HS-5 (cell line): ENCODE results near the gene RAB3IL1.
"Not testable (repeated sequence)": the region's sequence is repeated elsewhere in the genome, so short reads cannot be mapped to it uniquely, and the experiment has no call there.

Experiments
- DNase-seq: peaks from one replicate; pipeline ENCODE4 v3.0.0-alpha.2; 2012; ENCODE audit warnings: low read depth

RAB3IL1 gene

DNA sequence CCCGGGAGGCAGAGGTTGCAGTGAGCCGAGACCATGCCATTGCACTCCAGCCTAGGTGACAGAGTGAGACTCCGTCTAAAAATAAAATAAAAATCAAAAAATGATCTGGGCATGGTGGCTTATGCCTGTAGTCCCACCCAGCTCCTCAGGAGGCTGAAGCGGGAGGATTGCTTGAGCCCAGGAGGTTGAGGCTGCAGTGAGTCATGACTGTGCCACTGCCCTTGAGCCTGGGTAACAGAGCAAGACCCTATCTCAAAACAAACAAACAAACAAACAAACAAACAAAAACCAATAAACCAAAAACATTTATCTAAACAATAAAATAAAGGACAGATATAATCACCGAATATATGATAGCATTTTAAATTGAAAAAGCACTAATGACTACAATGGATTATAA lies 36.3 kb upstream of the RAB3IL1 start:
- DNase-seq, result not testable (repeated sequence)

DNA sequence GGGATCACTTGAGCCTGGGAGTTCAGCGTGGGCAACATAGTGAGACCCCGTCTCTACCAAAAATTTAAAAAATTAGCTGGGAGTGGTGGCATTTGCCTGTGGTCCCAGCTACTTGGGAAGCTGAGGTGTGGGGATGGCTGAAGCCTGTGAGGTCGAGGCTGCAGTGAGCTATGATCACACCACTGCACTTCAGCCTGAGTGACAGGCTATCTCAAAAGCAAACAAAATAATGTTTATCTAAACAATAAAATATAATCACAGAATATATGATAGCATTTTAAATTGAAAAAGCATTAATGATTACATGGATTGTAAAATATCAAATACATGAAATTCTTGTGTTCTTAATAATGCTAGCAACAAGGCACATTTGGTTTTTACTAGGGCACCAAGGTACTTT lies 35.5 kb upstream of the RAB3IL1 start:
- no peak for DNase-seq

DNA sequence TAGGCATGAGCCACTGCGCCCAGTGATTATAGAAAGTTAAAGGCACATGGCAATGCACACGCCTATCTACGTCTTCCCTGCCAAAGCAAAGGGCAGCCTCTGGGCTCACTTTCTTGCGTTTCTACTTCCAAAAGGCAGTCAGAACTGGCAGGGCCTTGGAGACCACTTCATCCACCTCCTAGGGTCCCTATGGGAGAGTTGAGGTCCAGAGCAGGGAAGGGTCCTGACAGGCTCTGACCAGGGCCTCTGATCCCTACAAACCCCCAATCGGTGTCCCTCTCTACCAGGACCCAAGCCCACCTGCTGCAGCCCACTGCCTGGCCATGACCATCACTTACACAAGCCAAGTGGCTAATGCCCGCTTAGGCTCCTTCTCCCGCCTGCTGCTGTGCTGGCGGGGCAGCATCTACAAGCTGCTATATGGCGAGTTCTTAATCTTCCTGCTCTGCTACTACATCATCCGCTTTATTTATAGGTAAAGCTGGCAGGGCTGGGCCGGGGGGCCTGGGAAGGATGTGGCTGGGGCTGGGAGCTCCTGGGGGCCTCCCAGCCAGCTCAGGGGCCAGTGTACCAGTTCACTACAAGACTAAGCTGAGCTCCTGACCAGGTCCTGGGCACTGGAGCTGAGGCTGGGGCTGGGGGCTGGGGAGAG lies 34.2 kb upstream of the RAB3IL1 start:
- DNase-seq, result no peak

DNA sequence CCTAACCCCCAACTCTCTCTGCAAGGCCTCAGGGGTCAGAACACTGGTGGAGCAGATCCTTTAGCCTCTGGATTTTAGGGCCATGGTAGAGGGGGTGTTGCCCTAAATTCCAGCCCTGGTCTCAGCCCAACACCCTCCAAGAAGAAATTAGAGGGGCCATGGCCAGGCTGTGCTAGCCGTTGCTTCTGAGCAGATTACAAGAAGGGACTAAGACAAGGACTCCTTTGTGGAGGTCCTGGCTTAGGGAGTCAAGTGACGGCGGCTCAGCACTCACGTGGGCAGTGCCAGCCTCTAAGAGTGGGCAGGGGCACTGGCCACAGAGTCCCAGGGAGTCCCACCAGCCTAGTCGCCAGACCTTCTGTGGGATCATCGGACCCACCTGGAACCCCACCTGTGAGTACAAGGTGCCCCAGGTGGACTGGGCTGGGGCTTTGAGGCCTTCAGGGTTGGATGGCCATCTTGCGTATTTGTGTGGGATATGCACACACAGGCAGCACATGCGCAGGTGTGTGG lies 32.7 kb upstream of the RAB3IL1 start, which contains the start of gene BEST1:
TSS of gene BEST1 (plus strand) at position 317 of the 513 bp plus-strand sequence. CDS start 1,456 bp downstream, outside the sequence.
- DNase-seq, result no peak

DNA sequence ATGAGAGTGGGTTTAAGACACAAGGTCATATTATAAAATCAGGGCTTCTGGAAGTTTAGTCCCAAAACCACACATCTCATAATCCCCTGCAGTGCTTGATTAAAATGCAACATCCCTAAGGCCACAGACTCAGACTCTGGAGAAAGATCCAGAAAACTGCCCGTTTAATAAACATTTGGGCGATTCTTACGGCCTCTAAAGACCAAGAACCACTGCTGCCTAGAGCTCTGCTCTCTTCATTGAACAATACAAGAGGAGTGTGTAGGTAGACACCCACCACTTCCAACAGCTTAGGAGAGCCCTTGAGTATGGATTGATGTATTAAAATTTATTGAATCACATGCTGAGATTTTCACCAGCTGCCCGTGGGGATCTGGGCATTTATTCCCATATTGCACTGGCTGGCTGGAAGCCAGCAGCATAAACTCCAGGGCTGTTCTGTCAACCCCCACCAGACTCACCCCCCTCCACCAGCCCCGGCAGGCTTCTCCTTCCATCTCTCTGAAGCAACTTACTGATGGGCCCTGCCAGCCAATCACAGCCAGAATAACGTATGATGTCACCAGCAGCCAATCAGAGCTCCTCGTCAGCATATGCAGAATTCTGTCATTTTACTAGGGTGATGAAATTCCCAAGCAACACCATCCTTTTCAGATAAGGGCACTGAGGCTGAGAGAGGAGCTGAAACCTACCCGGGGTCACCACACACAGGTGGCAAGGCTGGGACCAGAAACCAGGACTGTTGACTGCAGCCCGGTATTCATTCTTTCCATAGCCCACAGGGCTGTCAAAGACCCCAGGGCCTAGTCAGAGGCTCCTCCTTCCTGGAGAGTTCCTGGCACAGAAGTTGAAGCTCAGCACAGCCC lies 32.0 kb upstream of the RAB3IL1 start:
- no peak for DNase-seq

DNA sequence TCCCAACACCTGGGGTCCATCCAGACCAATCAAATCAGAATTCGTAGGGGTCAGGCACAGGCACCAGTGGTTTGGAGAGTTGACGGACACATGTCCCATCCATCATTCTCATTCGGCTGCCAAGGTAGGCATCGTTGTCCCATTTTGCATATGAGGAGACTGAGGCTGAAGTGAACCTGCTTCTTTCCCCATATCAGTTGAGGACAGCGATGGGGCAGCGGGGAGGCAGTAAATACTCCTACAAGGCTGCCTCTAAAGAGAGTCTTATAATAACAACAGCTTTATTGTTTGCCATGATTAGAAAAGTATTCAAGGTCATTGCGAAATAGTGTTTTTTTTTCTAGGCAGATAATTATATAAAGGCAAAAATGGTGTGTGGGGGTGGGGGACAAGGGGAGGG lies 31.1 kb upstream of the RAB3IL1 start:
- no peak for DNase-seq

DNA sequence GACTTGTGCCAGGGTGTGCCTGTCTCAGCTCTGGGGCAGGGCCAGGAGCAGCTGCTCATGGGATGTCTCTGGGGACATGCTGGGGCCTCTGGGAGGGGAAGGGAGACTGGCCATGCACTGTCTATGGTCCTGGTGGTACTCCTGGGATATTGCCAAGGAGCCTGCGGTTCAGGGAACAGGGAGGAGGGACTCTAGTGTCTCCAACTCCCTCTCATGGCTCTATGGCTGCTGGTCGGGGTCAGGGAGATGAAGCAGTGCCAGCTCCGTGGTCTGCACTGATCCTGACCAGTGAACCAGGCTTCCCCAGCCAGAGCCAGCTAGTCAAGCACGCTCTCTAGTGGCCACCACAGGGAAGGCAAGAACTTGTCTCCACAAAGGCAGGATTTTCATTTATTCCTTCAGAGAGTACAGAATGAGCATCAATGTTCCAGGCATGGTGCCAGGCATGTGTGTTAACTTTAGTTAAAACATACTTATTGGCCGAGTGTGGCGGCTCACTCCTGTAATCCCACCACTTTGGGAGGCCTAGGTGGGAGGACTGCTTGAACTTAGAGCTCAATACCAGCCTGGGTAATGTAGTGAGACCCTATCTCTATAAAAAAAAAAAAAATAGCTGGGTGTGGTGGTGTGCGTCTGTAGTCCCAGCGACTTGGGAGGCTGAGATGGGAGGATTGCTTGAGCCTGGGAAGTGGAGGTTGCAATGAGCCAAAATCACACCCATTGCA lies 30.3 kb upstream of the RAB3IL1 start:
- peak; percentile 79 for DNase-seq

DNA sequence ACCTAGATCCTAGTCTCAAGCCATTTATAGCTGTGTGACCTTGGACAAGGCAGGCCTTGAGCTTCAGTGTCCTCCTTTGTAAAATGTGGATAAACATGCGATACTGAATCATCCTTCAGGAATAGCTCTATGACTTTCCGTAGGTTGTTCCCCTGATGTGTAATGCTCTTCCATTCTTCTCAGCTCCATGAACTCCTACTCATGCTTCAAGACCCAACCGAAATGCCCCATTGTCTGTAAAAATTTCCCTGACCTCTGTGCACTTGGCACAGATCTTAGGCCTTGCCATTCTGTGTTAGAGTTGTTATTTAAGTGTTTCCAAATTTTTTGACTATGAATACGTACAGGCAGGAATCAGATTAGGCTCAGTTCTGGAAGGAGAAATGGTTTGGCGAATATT lies 29.5 kb upstream of the RAB3IL1 start:
- DNase-seq, result no peak

DNA sequence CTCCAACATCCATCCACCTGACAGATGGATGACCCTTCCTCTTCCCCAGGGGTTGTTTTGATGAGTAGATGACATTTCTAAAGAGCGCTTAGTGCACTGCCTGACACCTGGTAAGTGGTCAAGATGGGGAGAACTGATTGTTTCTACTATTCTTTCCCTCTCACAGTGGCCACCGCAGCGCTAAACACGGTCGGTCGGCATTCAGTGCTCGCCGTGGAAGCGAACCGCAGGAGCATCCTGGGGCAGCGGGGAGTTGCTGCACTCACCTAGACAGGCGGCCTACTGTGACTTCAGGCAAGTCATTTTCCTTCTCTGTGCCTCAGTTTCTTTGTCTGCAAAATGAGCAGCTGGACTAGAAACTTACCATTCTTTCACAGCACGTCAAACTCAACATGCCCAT lies 27.8 kb upstream of the RAB3IL1 start:
- DNase-seq, result no peak

DNA sequence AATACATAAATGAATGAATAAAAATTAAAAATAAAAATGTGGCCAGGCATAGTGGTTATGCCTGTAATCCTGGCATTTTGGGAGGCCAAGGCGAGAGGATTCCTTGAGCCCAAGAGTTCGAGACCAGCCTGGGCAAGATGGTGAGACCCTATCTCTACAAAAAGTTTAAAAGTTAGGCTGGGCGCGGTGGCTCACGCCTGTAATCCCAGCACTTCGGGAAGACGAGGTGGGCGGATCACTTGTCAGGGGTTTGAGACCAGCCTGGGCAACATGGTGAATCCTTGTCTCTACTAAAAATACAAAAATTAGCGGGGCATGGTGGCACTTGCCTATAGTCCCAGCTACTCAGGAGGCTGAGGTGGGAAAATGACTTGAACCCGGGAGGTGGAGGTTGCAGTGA lies 23.1 kb upstream of the RAB3IL1 start:
- DNase-seq, result no peak

DNA sequence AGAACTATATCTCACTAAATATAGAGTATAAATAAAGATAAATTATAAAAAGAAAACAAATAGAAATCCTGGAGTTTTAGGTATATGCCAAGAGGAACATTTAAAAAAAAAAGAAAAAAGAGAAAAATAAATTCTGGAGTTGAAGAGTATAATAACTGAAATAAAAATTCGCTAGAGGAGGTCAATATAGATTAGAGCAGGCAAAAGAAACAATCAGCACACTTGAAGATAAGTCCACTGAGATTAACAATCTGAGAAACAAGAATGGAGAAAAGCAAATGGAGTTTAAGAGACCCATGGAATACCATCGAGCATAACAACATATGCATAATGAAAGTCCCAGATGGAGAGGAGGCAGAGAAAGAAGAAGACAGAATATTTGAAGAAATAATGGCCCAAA lies 18.5 kb upstream of the RAB3IL1 start:
- DNase-seq, result no peak

DNA sequence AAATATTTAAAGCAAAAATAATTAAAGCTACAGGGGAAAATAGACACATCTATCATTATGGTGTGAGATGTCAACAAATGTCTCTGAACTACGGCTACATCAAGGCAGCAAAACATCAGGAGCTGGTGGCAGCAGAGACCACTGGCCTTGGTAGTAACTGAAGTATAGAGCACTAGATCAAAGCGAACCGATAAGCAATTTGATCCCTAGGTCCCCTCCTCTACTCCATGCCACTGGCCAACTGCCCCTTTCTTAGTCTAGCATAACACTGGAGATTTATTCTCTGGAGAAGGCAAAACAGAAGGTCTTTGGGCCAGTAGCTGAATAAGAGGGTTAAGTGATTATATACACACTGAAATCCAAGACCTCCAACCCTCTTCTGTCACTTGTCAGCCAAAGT lies 13.6 kb upstream of the RAB3IL1 start:
- DNase-seq, result no peak

DNA sequence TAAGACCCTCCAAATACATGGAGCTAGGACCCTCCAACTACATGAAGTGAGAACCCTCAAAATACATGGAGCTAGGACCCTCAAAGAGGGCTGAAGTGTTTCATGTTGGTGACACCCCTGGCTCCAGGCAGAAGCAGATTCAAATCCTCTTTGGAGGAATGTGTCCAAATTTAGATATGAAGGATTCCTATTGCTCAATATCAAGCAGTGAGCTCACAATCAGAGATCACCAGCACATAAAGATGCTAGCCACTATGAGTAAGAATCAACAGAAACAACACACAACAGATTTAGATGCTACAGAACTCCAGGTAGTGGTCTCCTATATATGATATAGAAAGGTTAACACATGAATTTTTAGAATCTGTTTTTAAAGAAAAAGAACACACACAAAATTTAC lies 11.2 kb upstream of the RAB3IL1 start:
- no peak for DNase-seq

DNA sequence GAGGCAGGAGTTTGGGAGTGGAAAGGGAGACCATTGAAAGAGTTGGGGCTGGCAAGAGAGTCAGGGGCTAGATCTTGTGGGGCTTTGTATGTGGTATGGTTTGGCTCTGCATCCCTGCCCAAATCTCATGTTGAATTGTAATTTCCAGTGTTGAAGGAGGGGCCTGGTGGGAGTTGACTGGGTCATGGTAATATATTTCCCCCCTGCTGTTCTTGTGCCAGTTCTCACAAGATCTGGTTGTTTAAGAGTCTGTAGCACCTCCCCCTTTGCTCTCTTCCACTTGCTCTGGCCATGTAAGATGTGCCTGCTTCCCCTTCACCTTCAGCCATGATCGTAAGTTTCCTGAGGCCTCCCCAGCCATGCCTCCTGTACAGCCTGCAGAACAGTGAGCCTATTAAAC lies 10.1 kb upstream of the RAB3IL1 start:
- DNase-seq, result no peak

DNA sequence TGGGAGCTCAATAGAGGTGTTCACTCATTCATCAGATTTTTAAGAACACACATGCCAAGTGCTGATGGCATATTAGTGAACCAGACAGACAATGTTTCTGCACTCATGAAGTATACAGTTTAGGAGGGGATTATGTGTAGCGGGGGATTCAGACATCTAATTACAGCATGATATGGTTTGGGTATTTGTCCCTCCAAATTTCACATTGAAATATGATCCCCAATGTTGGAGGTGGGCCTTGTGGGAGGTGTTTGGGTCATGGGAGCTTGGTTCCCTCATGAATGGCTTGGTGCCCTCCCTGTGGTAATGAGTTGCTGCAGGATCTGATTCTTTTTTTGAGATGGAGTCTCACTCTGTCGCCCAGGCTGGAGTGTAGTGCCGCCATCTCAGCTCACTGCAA lies 8.9 kb upstream of the RAB3IL1 start:
- no peak for DNase-seq

DNA sequence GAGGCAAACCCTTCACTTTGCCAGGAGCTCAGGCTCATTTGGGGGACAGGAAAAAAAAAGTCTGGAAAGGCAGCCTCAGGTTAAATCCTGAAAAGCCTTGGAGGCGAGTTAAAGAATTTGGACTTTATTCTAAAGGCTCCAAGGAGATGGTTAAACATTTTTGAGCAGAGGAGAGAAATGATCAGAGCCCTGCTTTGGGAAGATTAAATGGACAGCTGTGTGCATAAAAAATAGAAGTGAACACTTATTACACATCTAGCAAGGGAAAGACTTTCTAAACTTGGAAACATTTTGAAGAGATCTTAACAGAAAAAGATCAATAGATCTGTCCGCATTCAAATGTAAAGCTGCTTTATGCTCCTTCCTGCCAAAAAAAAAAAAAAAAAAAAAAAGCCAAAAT lies 8.4 kb upstream of the RAB3IL1 start:
- DNase-seq, result no peak

DNA sequence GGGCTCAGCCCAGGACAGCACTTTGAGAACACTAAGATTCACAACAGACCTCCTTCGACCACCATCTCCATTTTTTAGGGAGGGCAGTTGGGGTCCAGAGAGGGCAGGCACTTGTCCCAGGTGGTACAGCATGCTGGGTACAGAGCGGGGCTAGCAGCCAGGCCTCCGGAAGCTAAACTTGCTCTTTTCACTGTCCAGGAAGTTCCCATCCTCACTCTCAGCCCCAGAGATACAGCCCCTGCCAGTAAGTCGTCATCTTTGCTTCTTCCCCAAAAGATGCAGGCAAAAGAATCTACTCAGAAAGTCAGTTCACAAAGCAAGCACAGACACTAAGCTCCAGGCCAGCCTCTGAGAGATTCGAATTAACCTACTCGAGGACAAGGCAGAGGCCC lies 6.7 kb upstream of the RAB3IL1 start:
- DNase-seq, result no peak

DNA sequence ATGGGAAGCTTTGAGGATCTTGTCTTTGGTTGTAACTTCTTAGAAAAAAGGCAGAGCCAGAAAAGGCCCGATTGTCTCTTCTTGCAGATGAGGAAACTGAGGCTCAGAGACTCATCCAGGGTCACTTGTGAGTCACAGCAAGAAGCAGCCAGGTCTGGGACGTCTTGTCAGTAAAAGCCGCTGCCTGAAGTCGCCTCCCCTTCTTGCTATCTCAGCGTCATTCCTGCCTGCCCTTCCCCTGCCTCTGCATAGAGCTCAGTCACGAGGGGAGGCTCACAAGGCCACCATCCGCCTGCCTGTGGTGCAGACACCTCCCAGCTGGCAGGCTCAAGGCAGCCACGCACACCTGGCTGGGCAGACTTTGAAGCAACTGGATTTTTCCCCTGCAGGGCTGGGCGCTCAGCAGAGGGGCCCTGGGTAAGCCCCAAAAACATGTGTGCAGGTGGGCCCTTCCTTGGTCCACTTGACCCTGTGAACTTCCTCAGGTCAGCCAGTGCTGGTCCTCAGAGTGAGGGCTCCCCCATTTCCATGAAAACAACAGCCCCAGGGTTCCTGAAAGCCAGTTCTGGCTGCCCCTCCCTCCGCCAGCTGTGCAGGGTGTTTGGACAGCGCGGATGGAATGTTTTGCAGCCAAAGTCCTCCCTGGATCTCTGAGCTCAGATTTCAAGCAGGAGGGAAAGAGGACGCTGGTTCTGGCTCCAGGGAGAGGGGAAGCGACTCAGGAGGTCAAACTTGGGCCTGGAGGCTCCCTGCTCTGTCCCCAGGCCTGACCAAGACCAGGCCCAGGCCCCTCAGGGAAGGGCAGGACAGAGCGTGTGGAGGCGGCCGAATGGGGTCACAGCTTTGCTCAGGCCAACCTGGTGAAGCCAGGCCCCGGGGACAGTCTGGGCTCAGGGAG lies 6.0 kb upstream of the RAB3IL1 start:
- DNase-seq, result no peak

DNA sequence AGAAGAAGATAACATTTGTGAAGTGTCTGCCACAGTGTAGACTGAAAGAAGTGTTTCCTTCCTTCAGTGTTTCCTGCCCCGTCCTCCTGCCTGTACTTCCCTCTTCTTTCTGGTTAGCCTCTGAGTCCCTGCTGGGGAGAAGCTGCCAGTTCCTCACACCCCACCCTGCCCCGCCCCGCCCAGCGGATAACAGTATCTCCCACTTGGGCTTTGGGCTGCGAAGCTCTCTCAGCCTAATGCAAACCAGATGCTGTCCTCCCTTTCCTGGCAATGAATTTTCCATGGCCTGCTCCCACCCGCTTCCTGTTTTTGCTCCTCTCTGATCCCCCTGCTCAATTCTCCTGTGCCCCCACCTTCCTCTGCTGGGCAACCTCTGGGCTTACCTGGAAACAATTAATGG lies 5.2 kb upstream of the RAB3IL1 start:
- DNase-seq, result peak; percentile 9

DNA sequence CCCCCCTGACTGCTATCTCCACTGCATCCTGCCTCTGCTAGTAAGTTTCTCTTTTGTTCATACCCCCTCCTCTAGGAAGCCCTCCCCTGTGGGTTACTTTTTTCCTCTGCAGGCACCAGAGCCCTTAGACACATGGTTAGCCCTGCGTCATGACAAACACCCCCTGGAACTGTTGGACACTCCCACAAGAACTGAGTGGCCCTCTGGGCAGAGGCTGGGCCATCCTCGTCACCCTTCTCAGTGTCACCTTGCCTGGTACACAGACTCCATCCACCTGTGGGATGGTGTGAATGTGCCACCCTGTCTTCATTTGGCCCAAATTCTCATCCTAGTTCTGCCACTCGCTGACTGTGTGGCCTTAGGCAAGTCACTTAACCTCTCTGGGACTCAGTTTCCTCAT lies 4.1 kb upstream of the RAB3IL1 start:
- DNase-seq, result no peak

DNA sequence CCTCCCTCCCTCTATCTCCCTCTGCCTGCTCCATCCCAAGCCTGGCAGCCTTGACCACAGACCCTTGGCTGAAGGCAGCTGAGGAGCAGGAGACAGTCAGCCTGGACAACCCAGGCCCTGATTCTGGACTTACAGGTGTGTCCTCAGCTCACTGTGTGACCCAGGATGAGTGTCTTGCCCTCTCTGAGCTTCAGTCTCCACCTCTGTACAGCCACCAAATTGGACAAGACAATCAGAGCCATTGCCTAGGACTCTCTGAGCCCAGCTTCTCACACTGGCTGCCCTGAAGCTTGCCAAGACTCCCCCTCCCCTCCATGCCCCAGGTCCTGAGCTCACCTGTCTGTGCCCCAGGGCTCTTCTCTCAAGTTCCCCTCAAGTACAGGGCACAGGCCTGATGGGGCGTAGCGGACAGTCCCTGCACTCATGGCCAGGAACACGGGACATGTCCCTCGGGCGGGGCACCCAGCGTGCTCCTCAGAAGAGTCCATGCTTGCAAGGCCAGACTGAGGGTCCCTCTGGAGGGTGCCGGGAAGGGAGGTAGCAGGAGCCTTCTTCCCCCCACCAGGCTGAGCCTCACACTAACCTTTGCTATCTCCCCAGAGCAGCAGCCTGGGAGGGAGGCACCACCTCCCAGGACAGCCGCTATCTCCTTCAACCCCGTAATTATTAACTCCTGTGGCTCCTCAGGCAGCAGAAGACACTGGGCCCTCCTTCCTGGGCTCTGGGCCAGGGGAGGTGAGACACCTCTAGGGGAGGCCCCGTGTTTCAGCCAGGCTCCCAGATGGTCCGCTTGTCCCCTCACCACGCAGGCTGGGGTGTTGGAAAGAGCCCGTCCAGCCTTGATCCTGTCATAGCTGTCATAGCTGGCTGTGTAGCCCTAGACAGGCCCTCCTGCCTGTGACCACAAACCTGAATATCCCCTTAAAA lies 2.6 kb upstream of the RAB3IL1 start:
- DNase-seq, result no peak
